EH (cell line): Measurements from ENCODE around the gene SSTR5.

Source experiments
- DNase-seq: peaks from one replicate; pipeline ENCODE4 v3.0.0-alpha.2; 2015; ENCODE audit warnings: low read depth

Gene SSTR5

GRCh38 chr16:1054660-1055556, 17.6 kb upstream of the SSTR5 start:
- DNase-seq: peak; percentile 50

- DNase-seq: no peak
Measured at GRCh38 chr16:1055557-1055924, 17.0 kb upstream of the SSTR5 start.

- no peak for DNase-seq
Measured at GRCh38 chr16:1056196-1056595, 16.4 kb upstream of the SSTR5 start.

- DNase-seq: peak; percentile 6
Measured at GRCh38 chr16:1057252-1057932, 15.2 kb upstream of the SSTR5 start.

- no peak for DNase-seq
Measured at GRCh38 chr16:1058216-1058615, 14.3 kb upstream of the SSTR5 start.

- DNase-seq: no peak
Measured at GRCh38 chr16:1059310-1059709, 13.2 kb upstream of the SSTR5 start.

- DNase-seq: no peak
Measured at GRCh38 chr16:1060416-1061340, 11.9 kb upstream of the SSTR5 start.

- no peak for DNase-seq
Measured at GRCh38 chr16:1061769-1062505, 10.6 kb upstream of the SSTR5 start.

GRCh38 chr16:1062895-1063294, 9.7 kb upstream of the SSTR5 start:
- no peak for DNase-seq

- no peak for DNase-seq
Measured at GRCh38 chr16:1063728-1064127, 8.8 kb upstream of the SSTR5 start.

- no peak for DNase-seq
Measured at GRCh38 chr16:1065469-1066128, 6.9 kb upstream of the SSTR5 start.

GRCh38 chr16:1066584-1067172, 5.9 kb upstream of the SSTR5 start:
- DNase-seq: no peak

GRCh38 chr16:1067629-1068028, 4.9 kb upstream of the SSTR5 start:
- no peak for DNase-seq

GRCh38 chr16:1068451-1068850, 4.1 kb upstream of the SSTR5 start:
- no peak for DNase-seq

- DNase-seq: no peak
Measured at GRCh38 chr16:1069154-1069553, 3.4 kb upstream of the SSTR5 start.

- no peak for DNase-seq
Measured at GRCh38 chr16:1070084-1070863, 2.3 kb upstream of the SSTR5 start.

- DNase-seq: no peak
Measured at GRCh38 chr16:1070864-1071408, 1.6 kb upstream of the SSTR5 start.

GRCh38 chr16:1071561-1072225, 854 bp upstream of the SSTR5 start:
- DNase-seq: no peak

- no peak for DNase-seq
Measured at GRCh38 chr16:1073262-1073558, 663 bp downstream of the SSTR5 start.
